GM18951 (cell line): ENCODE results near the gene NCAM2.

Source experiments
- POLR2A ChIP-seq: IDR thresholded peaks from 4 replicates; pipeline ENCODE4 v1.6.1; 2011; ENCODE audit warnings: mild to moderate bottlenecking; ENCODE audit not compliant: insufficient read length, insufficient read depth; ENCODE audit errors: extremely low read depth
- in situ Hi-C: fragments of 300-500 bp; cut with MboI; formaldehyde crosslinking; loops from one replicate; pipeline ENCODE4 v1.12.0; 2022; ENCODE audit warnings: low sequenced_read_pairs, mixed read lengths, inconsistent platforms; ENCODE audit not compliant: unreplicated experiment

Gene NCAM2

DNA sequence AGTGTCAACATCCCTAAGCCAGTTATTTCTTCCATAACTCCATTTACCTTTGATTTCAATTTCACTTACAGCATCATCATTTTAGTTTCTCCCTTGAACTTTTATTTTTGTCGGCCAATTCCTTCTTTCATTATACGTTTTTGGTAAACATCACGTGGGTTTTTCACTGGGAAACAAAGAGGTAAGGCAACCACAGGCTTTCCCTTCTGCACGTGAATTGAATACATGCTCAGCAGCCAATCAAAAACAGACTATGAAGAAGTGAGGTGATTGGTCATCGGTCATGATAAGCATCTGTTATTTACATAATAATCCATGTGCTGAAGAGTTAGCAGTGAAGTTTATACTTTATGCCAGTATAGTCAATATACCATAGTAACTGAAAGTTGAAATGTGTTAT is 98.7 kb downstream of the NCAM2 start:
- in situ Hi-C loops: no loop called here
- no peak for TF ChIP-seq POLR2A

DNA sequence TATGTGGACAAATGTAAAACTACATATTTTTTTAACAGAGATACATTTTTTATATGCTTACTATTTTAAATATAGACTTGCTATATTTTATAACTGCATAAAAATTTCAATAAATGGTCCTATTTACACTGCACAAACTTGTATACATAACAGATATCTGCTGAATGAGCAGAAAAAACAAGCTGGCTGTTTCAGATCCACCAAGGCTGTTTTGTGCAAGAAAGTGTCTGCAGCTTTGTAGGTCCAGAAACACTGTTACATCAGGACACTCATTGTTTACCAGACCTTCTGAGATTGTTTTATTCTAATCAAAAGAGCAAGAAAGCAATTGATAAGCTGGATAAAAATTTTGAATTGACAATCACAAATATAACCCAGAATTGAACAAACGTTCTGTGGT is 99.3 kb downstream of the NCAM2 start:
- in situ Hi-C loops: no loop called here

DNA sequence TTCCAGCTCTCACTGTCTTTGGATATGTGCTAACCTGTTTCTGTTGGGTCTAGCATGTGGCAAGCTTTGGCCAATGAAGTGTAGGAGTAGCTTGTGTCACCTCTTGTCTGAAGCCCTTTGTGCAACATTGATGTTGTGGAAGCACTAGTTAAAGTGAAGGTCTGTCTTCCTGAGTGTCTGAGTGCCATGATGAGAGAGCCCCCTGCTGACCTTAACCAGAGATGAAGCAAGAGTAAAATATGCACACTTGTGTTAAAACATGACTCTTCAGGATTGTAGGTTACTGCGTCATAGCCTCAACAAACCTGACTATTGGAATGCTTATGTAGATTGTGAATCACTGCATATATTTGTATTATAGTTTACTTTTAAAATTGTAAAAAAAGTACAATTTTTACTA is 103.7 kb downstream of the NCAM2 start:
- in situ Hi-C loops: no loop called here
- TF ChIP-seq POLR2A: no peak

More for the DNA sequence above, 99.3 kb downstream of the NCAM2 start:
- TF ChIP-seq POLR2A: no peak

DNA sequence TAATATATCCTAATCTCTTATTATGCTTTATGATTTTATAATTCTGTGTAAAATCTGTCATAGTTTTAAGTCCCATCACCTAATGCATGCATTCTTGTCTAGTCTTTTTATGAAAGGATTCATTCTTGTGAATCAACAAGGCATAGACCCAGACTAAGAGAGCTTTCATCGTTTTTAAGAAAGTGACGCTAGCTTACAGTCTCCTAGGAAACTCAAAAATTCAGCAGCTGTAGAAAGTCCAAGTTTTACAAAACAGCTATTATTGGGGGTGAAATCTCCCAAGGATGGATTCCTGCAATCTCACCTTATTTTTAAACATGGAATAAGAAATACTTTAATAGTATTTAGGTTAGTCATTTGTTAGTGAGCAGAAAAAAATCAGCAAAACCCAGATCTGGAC is 104.7 kb downstream of the NCAM2 start:
- in situ Hi-C loops: no loop called here

DNA sequence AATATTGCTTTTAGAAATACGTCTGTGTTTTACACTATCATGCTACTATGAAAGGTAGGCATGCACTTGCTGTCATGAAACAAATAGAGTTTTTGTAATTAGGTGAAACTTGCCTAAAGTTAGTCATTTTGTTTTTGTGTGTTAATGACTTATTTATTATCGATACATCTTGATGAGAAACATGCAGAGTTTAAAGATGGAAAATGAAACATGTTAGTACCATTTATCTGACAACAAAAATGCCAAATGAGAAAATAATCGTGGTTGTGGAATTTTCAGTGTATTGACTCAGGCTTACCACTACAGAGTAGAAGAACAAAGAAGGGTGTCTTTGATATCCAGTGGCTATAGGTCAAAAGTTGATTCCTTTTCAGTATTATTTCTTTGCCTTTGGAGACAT is 105.5 kb downstream of the NCAM2 start:
- in situ Hi-C loops: no loop called here
- TF ChIP-seq POLR2A: no peak

More for the DNA sequence above, 104.7 kb downstream of the NCAM2 start:
- no peak for TF ChIP-seq POLR2A

DNA sequence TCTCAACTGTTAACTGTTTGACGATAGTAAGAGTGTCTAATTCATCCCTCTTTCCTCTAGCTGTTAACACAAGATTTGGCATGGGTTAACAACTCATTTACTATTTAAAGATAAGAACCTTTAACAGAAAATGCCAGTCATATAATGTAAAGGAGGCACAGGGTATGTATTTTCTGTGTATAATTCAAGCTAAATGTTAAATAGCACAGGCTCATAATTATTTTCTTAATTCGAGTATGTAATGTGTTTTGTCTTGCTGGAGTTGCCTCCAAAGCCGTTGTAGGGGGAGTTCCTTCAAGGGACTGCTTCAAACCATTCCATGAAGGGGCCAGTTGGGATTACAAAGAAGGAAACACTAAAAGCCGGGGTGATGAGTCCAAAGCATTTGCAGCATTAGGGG is 111.5 kb downstream of the NCAM2 start:
- no peak for TF ChIP-seq POLR2A
- in situ Hi-C loops: no loop called here

DNA sequence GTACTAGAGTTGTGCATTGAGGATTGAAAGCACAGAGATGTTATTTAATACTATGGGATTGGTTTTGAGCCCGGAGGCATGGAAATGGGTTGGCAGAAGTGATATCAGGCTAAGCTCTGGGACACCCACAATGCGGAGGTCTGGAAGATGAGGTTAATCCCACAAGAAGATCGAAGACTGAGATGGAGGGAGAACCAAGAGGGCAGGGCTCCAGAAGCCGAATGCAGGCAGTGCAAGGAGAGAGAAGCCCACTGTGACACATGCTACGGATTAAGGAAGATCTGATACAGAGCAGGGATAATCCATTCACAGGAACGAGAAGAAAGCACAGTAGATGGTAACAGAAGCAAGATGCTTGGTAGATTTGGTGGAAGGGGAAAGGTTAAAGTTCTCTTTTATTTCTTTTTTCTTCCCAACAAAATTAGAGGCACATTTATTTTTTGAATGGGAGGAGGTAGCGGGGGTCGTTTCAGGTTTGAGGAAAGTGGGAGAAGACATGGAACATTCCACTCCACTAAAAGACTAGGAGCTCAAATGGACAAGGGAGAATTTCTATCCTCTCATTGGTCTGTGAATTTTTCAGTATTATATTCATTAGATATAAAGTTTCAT is 113.2 kb downstream of the NCAM2 start:
- TF ChIP-seq POLR2A: no peak
- in situ Hi-C loops: no loop called here

DNA sequence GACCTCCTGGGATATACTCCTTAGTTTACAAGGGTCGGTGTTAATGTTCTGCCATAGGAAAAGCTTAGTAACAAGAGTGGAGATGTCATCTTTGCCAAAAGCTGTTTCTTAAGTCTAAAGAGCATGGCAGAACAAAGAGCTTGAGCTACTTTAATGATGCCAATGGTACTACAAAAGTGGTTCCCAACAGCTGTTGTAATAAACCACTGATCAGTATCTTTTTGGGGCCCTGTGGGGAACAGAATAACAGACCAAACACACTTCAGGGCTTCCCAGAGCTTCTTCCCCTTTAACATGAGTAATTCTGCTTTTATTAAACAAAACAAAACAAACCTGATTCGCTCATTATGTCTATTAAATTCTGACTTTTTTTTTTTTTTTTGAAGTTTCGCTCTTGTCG is 116.3 kb downstream of the NCAM2 start:
- no peak for TF ChIP-seq POLR2A
- in situ Hi-C loops: no loop called here

DNA sequence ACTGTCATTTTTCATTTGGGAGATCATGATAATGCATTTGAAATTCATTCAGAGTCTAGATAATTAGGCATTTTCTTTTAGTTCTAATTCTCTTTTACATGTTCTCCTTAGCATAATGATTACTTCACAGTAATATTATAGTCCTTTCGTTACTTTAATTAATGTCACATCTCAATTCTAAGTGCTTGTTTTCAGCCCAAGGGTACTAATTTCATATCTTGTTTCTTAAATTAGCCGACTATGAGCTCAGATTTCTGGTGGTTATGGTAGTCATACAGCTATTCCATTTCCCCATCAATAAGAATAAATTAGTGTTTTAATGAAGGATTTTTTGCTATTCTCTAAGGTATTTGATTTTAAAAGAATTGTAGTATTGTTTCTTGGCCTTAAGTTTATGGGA is 120.9 kb downstream of the NCAM2 start:
- in situ Hi-C loops: no loop called here
- TF ChIP-seq POLR2A: no peak

DNA sequence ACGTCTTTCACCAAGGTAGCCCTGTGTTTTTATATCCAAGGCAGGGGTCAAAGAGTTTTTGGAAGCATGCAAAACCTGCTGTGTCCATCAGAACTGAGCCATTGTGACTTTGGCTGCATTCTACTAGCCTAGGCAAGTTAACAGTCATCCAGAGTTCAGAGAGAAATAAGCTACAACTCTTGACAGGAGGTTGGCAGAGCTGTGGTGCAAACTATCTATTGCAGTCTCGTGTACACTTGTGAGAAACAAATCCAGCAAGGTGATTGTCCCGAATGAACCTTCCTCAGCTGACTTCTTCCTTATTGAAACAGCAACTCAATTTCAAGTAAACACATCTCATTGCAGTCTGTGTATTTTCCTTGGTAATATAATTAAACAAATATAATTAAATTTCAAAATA is 124.5 kb downstream of the NCAM2 start:
- no peak for TF ChIP-seq POLR2A
- in situ Hi-C loops: no loop called here

DNA sequence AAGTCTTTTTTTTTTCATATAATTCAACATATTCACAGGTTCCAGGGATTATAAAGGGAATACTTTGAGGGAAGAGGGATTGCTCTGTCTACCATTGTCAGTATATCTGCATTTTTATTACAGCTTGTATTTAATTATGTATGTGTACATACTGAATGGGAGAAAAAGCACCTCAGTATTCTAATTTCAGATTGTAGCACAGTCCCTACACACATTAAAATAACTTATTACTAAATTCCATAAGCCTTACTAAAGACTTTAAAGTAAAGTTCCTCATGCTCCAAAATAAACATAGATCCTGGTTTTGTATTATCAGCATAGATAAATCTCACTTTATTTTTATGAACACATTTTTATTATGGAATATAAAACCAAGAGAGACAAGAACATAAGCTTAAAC is 134.2 kb downstream of the NCAM2 start:
- no peak for TF ChIP-seq POLR2A
- in situ Hi-C loops: no loop called here

DNA sequence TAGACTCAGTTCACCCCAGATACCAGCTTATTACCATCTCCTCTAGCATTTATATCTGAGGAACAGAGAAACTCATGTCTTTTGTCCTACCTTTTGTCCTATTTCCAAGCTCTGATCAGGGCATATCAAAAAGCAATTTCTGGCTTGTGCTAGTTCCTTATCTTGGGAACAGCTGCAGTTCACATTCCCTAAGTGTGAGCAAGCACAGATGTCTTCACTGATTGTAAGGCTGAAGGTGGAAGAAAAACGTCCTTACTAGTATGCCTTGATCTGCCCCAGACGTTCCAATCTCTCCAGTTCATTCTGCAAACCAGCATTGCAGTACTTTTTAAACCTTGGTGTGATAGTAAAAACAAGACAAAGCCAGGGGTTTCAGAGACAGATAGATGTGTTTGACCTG is 139.8 kb downstream of the NCAM2 start:
- TF ChIP-seq POLR2A: no peak
- in situ Hi-C loops: no loop called here

DNA sequence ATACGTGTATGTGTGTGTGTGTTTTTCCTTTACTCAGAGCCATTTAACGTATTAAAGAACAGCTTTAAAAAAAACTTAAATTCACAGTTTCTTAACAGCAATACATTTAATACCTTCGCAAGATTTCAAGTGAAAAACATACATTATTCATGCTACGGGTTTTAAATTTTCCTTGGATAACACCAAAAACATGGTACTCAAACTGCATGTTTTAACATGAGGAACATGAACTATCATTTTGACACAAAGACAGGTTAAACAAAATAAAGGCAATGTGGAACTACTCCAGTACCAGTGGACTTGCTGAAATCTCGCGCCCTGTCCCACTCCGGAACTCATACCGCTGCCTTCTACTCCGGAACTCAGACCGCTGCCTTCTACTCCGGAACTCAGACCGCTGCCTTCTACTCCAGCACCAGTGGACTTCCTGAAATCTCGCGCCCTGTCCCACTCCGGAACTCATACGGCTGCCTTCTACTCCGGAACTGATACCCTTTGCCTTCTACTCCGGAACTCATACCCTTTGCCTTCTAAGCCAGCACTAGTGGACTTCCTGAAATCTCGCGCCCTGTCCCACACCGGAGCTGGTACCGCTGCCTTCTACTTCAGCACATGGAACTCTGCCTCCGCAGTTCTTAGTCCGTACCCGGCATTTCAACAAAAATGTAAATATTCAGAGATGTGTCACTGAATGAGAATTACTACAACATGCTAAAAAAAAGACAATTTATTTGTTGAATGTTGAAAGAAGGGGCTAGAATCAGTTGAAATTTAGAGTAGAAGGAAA is 148.6 kb downstream of the NCAM2 start:
- TF ChIP-seq POLR2A: no peak
- in situ Hi-C loops: no loop called here

DNA sequence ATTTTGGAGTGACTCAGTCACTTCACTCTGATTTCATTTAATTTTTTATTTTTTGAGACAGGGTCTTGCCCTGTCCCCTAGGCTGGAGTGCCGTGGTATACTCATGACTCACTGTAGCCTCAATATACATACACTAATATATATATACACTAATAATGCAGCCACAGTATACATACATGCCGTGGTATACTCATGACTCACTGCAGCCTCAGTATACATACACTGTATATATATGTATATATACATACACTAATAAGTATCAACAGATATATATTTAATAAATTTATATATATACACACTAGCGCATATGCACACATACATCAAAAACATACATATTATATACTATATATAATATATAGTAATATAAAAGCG is 149.2 kb downstream of the NCAM2 start:
- in situ Hi-C loops: no loop called here

More for the DNA sequence above, 149.2 kb downstream of the NCAM2 start:
- TF ChIP-seq POLR2A: no peak
